ENCODE measurements around the gene BTBD7. TPM values are rescaled to one million over a fixed set of nuclear protein-coding genes. Genes with fewer than 3 reads are reported as not detected.

BTBD7 gene, protein sequence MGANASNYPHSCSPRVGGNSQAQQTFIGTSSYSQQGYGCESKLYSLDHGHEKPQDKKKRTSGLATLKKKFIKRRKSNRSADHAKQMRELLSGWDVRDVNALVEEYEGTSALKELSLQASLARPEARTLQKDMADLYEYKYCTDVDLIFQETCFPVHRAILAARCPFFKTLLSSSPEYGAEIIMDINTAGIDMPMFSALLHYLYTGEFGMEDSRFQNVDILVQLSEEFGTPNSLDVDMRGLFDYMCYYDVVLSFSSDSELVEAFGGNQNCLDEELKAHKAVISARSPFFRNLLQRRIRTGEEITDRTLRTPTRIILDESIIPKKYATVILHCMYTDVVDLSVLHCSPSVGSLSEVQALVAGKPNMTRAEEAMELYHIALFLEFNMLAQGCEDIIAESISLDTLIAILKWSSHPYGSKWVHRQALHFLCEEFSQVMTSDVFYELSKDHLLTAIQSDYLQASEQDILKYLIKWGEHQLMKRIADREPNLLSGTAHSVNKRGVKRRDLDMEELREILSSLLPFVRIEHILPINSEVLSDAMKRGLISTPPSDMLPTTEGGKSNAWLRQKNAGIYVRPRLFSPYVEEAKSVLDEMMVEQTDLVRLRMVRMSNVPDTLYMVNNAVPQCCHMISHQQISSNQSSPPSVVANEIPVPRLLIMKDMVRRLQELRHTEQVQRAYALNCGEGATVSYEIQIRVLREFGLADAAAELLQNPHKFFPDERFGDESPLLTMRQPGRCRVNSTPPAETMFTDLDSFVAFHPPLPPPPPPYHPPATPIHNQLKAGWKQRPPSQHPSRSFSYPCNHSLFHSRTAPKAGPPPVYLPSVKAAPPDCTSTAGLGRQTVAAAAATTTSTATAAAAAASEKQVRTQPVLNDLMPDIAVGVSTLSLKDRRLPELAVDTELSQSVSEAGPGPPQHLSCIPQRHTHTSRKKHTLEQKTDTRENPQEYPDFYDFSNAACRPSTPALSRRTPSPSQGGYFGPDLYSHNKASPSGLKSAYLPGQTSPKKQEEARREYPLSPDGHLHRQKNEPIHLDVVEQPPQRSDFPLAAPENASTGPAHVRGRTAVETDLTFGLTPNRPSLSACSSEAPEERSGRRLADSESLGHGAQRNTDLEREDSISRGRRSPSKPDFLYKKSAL
- 28.5 TPM for total RNA-seq

DNA sequence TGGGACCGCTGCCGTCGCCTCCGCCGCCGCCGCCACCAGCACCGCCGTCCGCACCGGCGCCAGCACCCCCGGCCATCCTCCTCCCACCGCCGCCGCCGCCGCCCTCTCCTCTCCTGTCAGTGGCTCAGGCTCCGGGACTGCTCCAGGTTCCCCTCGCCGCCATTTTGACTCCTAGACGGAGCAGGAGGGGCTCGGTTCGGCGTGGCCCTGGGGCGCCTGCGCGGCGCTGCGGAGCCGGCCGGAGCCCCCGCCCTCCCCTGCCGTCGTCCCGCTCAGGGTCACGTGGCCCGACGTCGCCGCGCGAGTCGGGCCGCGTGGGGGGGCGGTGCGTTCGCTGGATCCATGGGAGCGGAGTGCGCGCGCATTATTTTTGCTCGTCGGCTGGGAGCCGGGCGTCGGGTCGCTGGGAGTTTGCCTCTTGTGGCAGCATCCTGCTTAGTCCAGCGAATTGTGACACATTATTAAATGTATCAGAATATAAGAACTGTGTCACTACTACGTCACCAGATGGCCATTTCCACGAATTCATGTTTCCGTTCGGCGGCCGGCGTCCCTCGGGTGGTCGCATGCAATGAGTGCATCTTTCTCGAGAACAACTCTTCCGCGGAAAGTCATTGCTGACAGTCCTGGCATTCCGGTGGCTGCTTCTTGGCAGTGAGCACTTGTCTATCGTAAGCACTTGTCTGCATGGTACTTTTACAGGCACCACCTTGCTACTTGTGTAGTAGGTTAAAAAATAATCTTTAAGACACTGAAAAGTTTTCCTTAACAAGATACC is at the start of gene BTBD7:
TSS of gene BTBD7 (minus strand) at position 184 of the 778 bp plus-strand sequence. CDS start 36,985 bp downstream, outside the sequence.
- intact Hi-C loops (cut with DNase I): no loop called here
- H3K36me3 ChIP-seq: no peaks in the 10 kb centered on the region
- no peaks in the 10 kb centered on the region for H3K27me3 ChIP-seq
- H3K9me3 ChIP-seq: no peaks in the 10 kb centered on the region
- H3K4me3 ChIP-seq: peak within 1 kb of the TSS; percentile 66 to 94
- peak within 1 kb of the TSS; percentile 99 for H3K27ac ChIP-seq
- DNase-seq (ENCODE audit: extremely low spot score in 2 of 2): peak in 1 of 2 donors; percentile 92
- peaks cover 46% of the 10 kb centered on the region for H3K4me1 ChIP-seq
- TF ChIP-seq POLR2A (IDR thresholded peaks at IDR 0.05): peak in 1 of 2 donors; percentile 53
- TF ChIP-seq, protein P1, sequence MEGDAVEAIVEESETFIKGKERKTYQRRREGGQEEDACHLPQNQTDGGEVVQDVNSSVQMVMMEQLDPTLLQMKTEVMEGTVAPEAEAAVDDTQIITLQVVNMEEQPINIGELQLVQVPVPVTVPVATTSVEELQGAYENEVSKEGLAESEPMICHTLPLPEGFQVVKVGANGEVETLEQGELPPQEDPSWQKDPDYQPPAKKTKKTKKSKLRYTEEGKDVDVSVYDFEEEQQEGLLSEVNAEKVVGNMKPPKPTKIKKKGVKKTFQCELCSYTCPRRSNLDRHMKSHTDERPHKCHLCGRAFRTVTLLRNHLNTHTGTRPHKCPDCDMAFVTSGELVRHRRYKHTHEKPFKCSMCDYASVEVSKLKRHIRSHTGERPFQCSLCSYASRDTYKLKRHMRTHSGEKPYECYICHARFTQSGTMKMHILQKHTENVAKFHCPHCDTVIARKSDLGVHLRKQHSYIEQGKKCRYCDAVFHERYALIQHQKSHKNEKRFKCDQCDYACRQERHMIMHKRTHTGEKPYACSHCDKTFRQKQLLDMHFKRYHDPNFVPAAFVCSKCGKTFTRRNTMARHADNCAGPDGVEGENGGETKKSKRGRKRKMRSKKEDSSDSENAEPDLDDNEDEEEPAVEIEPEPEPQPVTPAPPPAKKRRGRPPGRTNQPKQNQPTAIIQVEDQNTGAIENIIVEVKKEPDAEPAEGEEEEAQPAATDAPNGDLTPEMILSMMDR (IDR thresholded peaks at IDR 0.05): no peak
- peak; percentile 52 to 77 for TF ChIP-seq POLR2AphosphoS5 (IDR thresholded peaks at IDR 0.05; ENCODE audit: insufficient read depth in 1 of 2, low read depth in 1 of 2)

DNA sequence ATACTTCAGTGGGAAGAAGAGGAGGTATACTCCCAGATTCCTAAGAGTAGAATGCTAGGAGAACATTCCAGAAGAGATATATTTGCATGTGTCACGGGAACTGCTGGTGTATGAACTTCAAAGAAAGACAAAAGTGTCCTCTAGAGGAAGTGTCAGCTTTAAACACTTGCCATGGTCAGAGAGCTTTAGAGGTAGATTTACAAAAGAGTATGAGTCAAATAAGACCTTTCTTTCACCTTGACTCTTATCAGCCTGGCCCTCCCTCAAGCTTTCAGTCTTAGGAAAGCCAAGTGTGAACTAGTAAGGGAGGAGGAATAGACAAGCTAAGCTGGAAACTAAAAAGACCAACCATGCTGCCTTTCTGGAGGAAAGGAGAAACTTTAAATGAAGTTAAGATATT is 48.8 kb upstream of the BTBD7 start:
- no peak for DNase-seq (ENCODE audit: extremely low spot score in 2 of 2)
- H3K4me1 ChIP-seq: no peaks in the 10 kb centered on the region
- H3K36me3 ChIP-seq: no peaks in the 10 kb centered on the region
- H3K27ac ChIP-seq: no peak overlapping the region
- intact Hi-C loops (cut with DNase I): no loop called here
- H3K9me3 ChIP-seq: no peaks in the 10 kb centered on the region
- no peak overlapping the region for H3K4me3 ChIP-seq
- H3K27me3 ChIP-seq: no peaks in the 10 kb centered on the region
- no peak for TF ChIP-seq POLR2A (IDR thresholded peaks at IDR 0.05)

DNA sequence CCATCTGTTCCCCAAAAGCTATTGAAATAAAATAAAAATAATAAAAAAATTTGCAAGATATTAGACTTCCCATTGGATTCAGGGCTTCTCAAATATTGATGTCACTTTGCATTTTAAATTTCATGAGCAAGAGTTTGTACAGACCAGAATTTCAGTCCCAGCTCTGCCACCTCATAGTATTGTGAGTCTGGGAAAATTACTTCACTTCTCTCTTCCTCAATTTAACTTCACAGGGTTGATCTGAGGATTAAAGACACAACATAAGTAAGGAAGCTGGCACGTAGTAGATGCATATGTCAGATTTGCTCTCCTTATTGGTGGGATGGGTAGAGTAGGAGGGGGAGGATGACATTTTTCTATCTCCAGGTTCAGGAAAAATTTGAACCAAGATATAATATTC is 47.0 kb upstream of the BTBD7 start:
- Histone ChIP-seq H3K27ac (no peak overlapping the region), H3K4me1 (no peaks in the 10 kb centered on the region), H3K4me3 (no peak overlapping the region), H3K9me3 (no peaks in the 10 kb centered on the region), H3K27me3 (no peaks in the 10 kb centered on the region), H3K36me3 (no peaks in the 10 kb centered on the region)
- TF ChIP-seq POLR2A (IDR thresholded peaks at IDR 0.05) (no peak), POLR2AphosphoS5 (IDR thresholded peaks at IDR 0.05; ENCODE audit: insufficient read depth in 1 of 2, low read depth in 1 of 2) (no peak)
- TF ChIP-seq, protein P1 (IDR thresholded peaks at IDR 0.05): no peak
- DNase-seq (ENCODE audit: extremely low spot score in 2 of 2): no peak
- intact Hi-C loops (cut with DNase I): no loop called here

DNA sequence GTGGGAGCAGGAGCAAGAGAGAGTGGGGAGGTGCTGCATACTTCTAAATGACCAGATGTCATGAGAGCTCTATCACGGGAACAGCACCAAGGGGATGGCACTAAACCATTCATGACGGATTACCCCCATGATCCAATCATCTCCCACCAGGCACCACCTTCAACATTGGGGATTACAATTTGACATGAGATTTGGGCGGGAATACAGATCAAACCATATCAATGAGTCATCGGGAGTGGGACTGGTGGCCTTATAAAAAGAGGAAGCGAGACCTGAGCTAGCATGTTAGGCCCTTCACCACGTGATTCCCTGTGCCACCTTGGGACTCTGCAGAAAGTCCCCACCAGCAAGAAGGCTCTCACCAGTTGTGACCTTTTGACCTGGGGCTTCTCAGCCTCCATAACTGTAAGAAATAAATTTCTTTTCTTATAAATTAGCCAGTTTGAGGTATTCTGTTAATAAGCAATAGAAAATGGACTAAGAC is 42.9 kb upstream of the BTBD7 start:
- TF ChIP-seq POLR2A (IDR thresholded peaks at IDR 0.05): no peak
- no peak for TF ChIP-seq POLR2AphosphoS5 (IDR thresholded peaks at IDR 0.05; ENCODE audit: insufficient read depth in 1 of 2, low read depth in 1 of 2)
- TF ChIP-seq, protein P1 (IDR thresholded peaks at IDR 0.05): no peak
- H3K27me3 ChIP-seq: no peaks in the 10 kb centered on the region
- no peaks in the 10 kb centered on the region for H3K4me1 ChIP-seq
- no peaks in the 10 kb centered on the region for H3K36me3 ChIP-seq
- intact Hi-C loops (cut with DNase I): no loop called here
- H3K27ac ChIP-seq: no peak overlapping the region
- H3K9me3 ChIP-seq: no peaks in the 10 kb centered on the region
- H3K4me3 ChIP-seq: no peak overlapping the region
- no peak for DNase-seq (ENCODE audit: extremely low spot score in 2 of 2)

All from vagina (tissue), 2 donors.